NCI-H1417 treated with DMSO at 0.1 percent for 48 hours (cell line): Measurements from ENCODE around the gene ALX3.

Experiments used
- DNase-seq: peaks from one replicate; lab custom pipeline; 2025; lab: John Stamatoyannopoulos, UW

ALX3 gene

GRCh38 chr1:110065841-110066240 is 4.6 kb downstream of the ALX3 start:
- no peak for DNase-seq

- no peak for DNase-seq
These were observed 5.7 kb downstream of the ALX3 start for GRCh38 chr1:110064576-110065337.

DNA sequence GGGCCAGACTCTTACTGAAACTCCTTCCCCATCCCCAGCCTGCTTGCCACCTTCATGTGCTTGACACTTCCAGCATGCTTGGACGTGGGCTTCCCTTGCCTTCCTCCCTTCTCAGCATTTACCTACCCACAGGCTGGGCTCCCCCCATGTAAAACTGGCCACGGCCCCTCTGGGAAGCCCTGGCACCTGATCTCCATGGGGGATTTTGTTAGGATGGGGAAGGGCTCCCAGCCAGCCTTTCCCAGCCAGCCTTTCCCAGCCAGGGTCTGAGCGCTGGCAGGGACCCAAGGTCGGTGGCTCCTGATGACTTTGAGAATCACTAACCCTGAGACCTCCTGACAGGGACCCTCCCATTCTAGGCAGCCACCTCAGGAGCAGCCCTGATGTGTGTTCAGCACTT is 6.7 kb downstream of the ALX3 start:
- DNase-seq, result no peak

- DNase-seq, result no peak
These were observed 7.9 kb downstream of the ALX3 start for GRCh38 chr1:110062612-110063011.

GRCh38 chr1:110061341-110061740 is 9.1 kb downstream of the ALX3 start:
- no peak for DNase-seq

- no peak for DNase-seq
These were observed 9.8 kb downstream of the ALX3 start for GRCh38 chr1:110060662-110061060.

DNA sequence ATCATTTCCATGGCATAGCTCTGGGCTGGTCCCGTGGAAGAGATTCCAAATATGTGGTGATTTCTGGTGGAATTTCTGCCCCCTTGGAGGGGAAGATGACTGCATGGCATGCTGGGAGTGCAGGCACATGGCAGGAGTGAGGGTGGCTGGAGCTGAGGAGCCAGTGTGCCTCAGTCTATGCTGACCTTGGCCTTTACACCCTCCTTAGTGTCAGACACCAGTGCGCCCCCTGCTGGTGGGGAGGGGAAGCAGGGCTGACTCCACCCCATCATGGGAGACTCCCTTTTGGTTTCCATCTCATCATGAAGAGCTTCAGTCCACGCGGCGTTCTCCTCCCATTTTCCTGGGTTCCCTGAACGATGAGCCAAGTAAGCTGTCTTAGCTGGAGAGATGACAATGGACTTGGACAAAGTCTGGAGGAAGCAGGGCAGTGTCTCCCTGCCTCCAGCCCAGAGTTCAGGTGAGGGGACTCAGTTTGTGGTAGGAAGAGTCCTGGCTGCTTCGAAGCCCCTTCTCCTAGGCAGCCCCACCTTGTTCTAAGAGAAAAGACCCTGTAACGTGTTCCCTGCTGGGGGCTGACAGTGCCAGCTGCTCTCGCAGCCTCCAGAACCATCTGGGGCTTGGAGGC is 10.3 kb downstream of the ALX3 start:
- DNase-seq, result no peak

DNA sequence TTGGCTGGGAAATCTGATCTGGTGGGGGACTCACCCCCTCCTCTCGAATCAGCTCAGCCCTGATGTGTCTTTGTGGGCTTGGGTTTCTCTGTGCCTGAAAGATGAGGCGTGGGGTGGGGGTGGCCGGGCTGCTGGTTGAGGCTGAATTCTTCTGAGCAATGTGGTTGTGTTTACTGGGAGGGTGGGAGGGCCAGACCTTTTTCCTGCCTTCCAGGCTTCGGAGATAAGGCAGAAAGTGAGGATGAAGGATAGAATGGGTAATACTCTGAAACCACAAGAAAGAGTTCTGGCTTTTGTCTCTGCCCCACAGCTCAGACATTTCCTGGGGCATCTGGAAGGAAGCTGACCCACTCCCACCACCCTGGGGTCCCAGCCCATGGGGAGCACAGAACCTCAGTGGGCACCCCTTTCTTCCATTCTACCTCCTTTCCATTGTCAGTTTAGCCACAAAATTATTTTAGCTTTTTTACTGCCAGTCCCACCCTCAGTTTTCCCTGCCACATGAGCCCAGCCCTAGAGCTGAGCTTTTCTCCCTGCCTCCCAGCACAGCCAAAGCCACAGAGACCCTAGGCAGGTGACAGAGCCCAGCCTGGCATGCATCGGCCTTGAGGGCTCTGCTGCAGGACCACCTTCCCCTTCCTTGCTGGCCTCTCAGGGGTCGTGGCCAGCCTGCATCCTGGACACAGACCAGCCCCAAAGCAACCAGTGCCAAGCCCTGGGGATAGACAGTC is 11.2 kb downstream of the ALX3 start:
- DNase-seq, result no peak

- no peak for DNase-seq
These were observed 11.9 kb downstream of the ALX3 start for GRCh38 chr1:110058591-110058990.

GRCh38 chr1:110057963-110058518 is 12.4 kb downstream of the ALX3 start:
- DNase-seq, result no peak

GRCh38 chr1:110056776-110057175 is 13.7 kb downstream of the ALX3 start:
- no peak for DNase-seq

- no peak for DNase-seq
These were observed 14.2 kb downstream of the ALX3 start for GRCh38 chr1:110056285-110056683.

DNA sequence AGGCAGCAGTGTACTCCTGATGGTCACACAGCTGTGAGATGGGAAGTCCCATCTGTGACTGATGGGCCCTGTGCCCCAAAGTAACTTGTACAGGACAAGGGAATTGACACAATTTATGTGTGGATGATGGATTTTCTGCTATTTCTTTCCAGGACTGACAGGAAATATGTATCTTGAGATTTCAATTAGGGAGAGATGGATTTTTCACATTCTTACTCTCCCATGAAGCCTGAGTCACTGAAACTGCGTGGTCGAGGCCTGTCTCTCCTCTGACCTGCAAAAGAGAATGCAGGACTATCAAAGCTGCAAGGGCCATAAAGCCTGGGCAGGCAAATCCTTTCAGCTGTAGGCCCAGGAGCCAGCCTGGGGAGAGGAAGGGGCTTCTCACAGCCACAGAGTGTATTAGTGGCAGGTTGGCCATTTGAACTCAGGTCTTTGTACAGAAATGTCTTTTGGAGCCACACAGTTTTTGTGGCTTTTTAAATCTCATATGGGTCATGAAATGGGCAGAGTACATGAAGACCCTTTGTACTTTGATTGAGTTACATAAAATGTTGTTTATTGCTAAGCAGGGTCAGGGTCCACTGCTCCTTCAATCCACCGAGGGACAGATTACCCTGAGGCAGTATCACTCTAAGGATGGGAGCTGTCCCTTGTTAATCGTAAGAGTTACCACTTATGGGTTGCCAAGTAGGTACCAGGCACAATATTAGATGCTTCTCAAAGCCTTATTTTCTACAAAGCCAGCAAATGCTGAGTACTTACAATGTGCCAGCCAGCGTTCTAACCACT is 14.8 kb downstream of the ALX3 start:
- DNase-seq, result no peak

DNA sequence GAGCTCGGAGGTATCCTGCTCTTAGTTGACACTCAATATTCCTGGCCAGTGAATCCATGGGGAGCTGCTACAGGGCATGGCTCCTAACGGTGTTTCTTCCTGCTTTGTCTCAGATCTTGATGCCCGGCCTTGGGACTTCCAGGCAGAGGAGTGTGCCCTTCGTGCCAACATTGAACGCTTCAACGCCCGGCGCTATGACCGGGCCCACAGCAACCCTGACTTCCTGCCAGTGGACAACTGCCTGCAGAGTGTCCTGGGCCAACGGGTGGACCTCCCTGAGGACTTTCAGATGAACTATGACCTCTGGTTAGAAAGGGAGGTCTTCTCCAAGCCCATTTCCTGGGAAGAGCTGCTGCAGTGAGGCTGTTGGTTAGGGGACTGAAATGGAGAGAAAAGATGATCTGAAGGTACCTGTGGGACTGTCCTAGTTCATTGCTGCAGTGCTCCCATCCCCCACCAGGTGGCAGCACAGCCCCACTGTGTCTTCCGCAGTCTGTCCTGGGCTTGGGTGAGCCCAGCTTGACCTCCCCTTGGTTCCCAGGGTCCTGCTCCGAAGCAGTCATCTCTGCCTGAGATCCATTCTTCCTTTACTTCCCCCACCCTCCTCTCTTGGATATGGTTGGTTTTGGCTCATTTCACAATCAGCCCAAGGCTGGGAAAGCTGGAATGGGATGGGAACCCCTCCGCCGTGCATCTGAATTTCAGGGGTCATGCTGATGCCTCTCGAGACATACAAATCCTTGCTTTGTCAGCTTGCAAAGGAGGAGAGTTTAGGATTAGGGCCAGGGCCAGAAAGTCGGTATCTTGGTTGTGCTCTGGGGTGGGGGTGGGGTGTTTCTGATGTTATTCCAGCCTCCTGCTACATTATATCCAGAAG is 16.7 kb downstream of the ALX3 start:
- no peak for DNase-seq

DNA sequence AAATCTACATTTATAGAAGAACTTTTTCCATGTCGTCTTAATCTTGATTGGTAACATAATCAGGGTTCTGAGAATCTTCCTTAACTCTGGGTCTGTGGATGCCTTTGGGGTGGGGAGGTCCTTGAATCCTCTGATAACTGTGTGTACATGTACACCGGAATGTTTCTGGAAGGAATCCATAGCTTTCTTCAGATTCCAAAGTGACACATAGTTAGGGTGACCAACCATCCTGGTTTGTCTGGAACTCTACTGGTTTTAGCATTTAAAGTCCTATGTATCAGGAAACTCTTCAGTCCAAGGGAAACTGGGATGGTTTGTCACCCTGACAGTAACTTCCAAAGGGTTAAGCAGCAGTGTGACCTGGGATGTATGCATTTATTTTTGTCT is 19.2 kb downstream of the ALX3 start:
- DNase-seq, result no peak

DNA sequence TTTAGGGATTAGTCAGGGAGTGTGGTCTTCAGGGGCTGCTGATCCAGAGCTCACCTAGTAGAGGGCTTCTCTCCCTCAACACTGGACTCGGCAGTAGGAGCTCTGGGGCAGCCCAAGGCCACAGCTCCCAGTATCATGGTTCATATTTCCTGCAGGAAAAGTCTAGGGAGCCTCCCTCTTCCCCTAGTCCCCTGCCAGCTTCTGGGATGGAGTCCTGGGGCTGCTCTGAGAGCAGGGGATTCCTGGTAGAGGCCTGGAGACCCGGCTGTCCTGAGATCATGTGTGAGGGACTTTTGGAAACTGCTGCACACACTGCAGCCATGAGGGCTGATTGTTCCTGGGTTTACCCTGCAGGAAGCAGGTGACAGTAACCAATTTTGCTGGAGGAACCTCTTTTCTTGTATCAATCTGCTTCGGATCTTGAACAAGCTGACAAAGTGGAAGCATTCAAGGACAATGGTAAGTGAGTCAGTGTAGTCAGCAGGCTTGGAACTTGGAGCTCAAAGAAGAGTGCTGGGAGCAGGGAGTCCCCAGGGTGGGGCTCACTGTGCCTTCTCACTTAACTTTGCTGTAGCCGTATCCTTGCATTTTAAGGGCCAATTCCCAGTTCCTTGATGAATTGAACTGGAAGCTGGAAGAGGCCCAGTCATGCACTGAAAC is 19.7 kb downstream of the ALX3 start:
- DNase-seq, result no peak

- no peak for DNase-seq
These were observed 20.5 kb downstream of the ALX3 start for GRCh38 chr1:110049801-110050601.

DNA sequence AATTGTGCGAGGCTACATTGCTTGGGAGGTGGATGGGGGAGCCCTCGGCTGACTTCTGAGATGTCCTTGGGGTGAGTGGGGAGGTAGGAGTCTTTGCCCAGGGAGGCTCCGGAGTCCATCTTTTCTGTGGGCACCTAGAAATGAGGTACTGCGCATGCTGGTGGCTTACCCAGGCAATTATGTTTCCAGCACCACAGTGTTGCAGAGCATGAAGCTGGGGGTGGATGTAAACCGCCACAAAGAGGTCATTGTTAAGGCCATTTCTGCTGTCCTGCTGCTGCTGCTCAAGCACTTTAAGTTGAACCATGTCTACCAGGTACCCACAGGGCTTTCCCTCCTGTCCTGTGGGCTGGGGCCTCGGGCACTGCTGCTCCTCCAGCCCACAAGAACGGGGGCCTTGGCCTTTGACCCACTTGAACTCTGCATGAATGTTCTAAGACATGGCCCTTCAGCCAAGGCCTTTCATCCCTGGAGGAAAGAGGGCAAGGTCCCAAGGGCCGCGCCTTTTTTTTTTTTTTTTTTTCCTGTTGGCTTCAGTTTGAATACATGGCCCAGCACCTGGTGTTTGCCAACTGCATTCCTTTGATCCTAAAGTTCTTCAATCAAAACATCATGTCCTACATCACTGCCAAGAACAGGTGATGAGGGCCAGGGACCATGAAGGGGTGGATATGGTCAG is 21.4 kb downstream of the ALX3 start:
- DNase-seq, result no peak

- DNase-seq, result no peak
These were observed 22.2 kb downstream of the ALX3 start for GRCh38 chr1:110048240-110048639.
